Panc1 (cell line): Measurements from ENCODE around the gene GXYLT1. TPM values are rescaled to one million over a fixed set of nuclear protein-coding genes. Genes with fewer than 3 reads are reported as not detected.

Experiments used
- ATAC-seq: fragments of 200-7000 bp; cut with Tn5 transposase; 2 replicates; pipeline ENCODE4 v1.9.1; 2020; ENCODE audit warnings: mild to moderate bottlenecking, moderate library complexity
- BruUV-seq: library from RNA; stranded (reverse); fragments of 400-500 nt; replicated peaks from 2 replicates; lab custom pipeline; 2021; lab: Mats Ljungman, UMichigan
- CTCF ChIA-PET: fragments of 300-600 bp; sonication (Branson Sonifier 250); formaldehyde crosslinking; loops from one replicate; lab custom pipeline; 2022; ENCODE audit warnings: antibody characterized with exemption; lab: Charles Lee
- POLR2A ChIA-PET: fragments of 300-600 bp; sonication (Branson Sonifier 250); formaldehyde crosslinking; loops from one replicate; lab custom pipeline; 2022; ENCODE audit warnings: antibody characterized with exemption; lab: Charles Lee
- DNase-seq: peaks from one replicate; pipeline ENCODE4 v3.0.0-alpha.2; 2010; ENCODE audit warnings: low read depth, low spot score
- H3K27ac ChIP-seq: 2 replicates; pipeline ENCODE4 v1.5.1; 2011; ENCODE audit warnings: mild to moderate bottlenecking, low read length, inconsistent platforms
- H3K27me3 ChIP-seq: fragments of 200-500 bp; sonication (Bioruptor generic); 2 replicates; pipeline ENCODE4 v1.6.0; 2014; ENCODE audit warnings: low read length, inconsistent platforms; ENCODE audit not compliant: control insufficient read depth, insufficient read depth
- H3K36me3 ChIP-seq: fragments of 200-500 bp; sonication (Bioruptor generic); 2 replicates; pipeline ENCODE4 v1.5.1; 2014; ENCODE audit warnings: inconsistent platforms, mild to moderate bottlenecking, low read length, moderate library complexity; ENCODE audit not compliant: control insufficient read depth, insufficient read depth
- H3K4me1 ChIP-seq: 2 replicates; pipeline ENCODE4 v1.5.1; 2011; ENCODE audit warnings: inconsistent platforms, mild to moderate bottlenecking, low read length, moderate library complexity; ENCODE audit not compliant: control insufficient read depth, insufficient read depth
- H3K4me3 ChIP-seq, 2 experiments: 2 replicates each; pipeline ENCODE4 v1.5.1; 2011 to 2012; ENCODE audit warnings: low read depth in 2 of 2, low read length in 2 of 2, mild to moderate bottlenecking in 2 of 2, inconsistent platforms in 1 of 2, moderate library complexity in 1 of 2
- H3K9me3 ChIP-seq: fragments of 200-500 bp; sonication (Bioruptor generic); 2 replicates; pipeline ENCODE4 v1.5.1; 2014; ENCODE audit warnings: low read depth, mild to moderate bottlenecking, inconsistent platforms, low read length, moderate library complexity; ENCODE audit not compliant: control insufficient read depth, insufficient read depth
- POLR2AphosphoS5 ChIP-seq: IDR thresholded peaks from 2 replicates; pipeline ENCODE4 v1.6.1; 2012; ENCODE audit warnings: mild to moderate bottlenecking, low read depth, low read length, moderate library complexity
- SIN3A ChIP-seq: IDR thresholded peaks from 2 replicates; pipeline ENCODE4 v1.6.1; 2012; ENCODE audit warnings: low read depth, mild to moderate bottlenecking, low read length, moderate library complexity, borderline replicate concordance; ENCODE audit not compliant: insufficient read depth
- TCF7L2 ChIP-seq: IDR thresholded peaks from 2 replicates; pipeline ENCODE4 v1.6.1; 2011; ENCODE audit warnings: mild to moderate bottlenecking, low read depth, low read length, inconsistent platforms
- in situ Hi-C: cut with HindIII; loops from 2 replicates; pipeline ENCODE4 v1.10.0; 2016; ENCODE audit warnings: low sequenced_read_pairs, low pct_unique_long_range_greater_than_20kb
- intact Hi-C: fragments of 100-400 bp; cut with micrococcal nuclease; formaldehyde crosslinking; loops from one replicate; pipeline ENCODE4 v1.10.0; 2022; ENCODE audit not compliant: unreplicated experiment
- total RNA-seq: library from RNA; stranded (reverse); gene quantifications from one replicate; pipeline ENCODE4 v1.2.1, GENCODE V29; 2021; ENCODE audit not compliant: unreplicated experiment
- TF ChIP-seq, protein P1 (sequence below): fragments of 450-650 bp; IDR thresholded peaks from 2 replicates; pipeline ENCODE4 v1.5.1; 2017; ENCODE audit warnings: mild to moderate bottlenecking
- TF ChIP-seq, protein P2 (sequence below), 2 experiments: IDR thresholded peaks; 2 replicates each; pipeline ENCODE4 v1.6.1; 2011 to 2012; ENCODE audit warnings: low read depth in 2 of 2, control low read depth in 1 of 2, low read length in 1 of 2, mild to moderate bottlenecking in 1 of 2, moderate library complexity in 1 of 2; ENCODE audit not compliant: insufficient read depth in 1 of 2

The GXYLT1 gene
- total RNA-seq, 1 experiment from 2014 or later = 17.4 TPM

DNA sequence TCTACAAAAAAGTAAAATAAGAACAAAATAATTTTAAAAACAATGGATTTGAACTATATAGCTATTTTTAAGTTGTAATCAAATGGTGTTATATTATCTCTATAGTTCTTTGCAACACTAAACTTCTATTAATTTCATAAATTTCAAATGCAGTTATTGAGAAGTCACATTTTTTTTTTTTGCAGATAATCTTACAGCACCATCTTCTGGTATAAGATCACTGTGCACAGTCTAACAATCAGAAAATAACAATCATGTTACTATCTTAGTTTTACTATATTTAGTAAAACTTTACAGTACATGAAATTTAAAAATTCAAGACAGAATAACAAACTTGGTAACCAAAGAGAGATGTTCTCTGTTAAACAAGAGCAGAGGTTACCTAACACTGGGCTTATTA lies 40.6 kb downstream of the GXYLT1 start:
- H3K36me3 ChIP-seq = peaks cover 2% of the 10 kb centered on the region
- ATAC-seq (no peak), DNase-seq (no peak)
- intact Hi-C loops = no loop called here
- no peak overlapping the region for H3K4me3 ChIP-seq
- ChIA-PET CTCF (interaction anchor here (0.7 to 1.0 kb wide), 2 partner anchors 341 to 913 kb away, joined by 3 to 4 read pairs; no protein-coding TSS in a partner anchor), POLR2A (no interaction called here)
- in situ Hi-C loops = no loop called here
- BruUV-seq = no TSS peak
- H3K27ac ChIP-seq = no peak overlapping the region
- no peaks in the 10 kb centered on the region for H3K27me3 ChIP-seq
- H3K9me3 ChIP-seq = no peaks in the 10 kb centered on the region
- no peak for TF ChIP-seq POLR2AphosphoS5
- no peak for TF ChIP-seq SIN3A
- TF ChIP-seq TCF7L2 = no peak
- TF ChIP-seq, protein P1, sequence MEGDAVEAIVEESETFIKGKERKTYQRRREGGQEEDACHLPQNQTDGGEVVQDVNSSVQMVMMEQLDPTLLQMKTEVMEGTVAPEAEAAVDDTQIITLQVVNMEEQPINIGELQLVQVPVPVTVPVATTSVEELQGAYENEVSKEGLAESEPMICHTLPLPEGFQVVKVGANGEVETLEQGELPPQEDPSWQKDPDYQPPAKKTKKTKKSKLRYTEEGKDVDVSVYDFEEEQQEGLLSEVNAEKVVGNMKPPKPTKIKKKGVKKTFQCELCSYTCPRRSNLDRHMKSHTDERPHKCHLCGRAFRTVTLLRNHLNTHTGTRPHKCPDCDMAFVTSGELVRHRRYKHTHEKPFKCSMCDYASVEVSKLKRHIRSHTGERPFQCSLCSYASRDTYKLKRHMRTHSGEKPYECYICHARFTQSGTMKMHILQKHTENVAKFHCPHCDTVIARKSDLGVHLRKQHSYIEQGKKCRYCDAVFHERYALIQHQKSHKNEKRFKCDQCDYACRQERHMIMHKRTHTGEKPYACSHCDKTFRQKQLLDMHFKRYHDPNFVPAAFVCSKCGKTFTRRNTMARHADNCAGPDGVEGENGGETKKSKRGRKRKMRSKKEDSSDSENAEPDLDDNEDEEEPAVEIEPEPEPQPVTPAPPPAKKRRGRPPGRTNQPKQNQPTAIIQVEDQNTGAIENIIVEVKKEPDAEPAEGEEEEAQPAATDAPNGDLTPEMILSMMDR = no peak; the same call in 1 of the 2 replicates
- TF ChIP-seq, protein P2, sequence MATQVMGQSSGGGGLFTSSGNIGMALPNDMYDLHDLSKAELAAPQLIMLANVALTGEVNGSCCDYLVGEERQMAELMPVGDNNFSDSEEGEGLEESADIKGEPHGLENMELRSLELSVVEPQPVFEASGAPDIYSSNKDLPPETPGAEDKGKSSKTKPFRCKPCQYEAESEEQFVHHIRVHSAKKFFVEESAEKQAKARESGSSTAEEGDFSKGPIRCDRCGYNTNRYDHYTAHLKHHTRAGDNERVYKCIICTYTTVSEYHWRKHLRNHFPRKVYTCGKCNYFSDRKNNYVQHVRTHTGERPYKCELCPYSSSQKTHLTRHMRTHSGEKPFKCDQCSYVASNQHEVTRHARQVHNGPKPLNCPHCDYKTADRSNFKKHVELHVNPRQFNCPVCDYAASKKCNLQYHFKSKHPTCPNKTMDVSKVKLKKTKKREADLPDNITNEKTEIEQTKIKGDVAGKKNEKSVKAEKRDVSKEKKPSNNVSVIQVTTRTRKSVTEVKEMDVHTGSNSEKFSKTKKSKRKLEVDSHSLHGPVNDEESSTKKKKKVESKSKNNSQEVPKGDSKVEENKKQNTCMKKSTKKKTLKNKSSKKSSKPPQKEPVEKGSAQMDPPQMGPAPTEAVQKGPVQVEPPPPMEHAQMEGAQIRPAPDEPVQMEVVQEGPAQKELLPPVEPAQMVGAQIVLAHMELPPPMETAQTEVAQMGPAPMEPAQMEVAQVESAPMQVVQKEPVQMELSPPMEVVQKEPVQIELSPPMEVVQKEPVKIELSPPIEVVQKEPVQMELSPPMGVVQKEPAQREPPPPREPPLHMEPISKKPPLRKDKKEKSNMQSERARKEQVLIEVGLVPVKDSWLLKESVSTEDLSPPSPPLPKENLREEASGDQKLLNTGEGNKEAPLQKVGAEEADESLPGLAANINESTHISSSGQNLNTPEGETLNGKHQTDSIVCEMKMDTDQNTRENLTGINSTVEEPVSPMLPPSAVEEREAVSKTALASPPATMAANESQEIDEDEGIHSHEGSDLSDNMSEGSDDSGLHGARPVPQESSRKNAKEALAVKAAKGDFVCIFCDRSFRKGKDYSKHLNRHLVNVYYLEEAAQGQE (IDR thresholded peaks at IDR 0.05; ENCODE audit: insufficient read depth in 1 of 2, low read depth in 2 of 2, low read length in 1 of 2) = no peak
- H3K4me1 ChIP-seq = no peaks in the 10 kb centered on the region

DNA sequence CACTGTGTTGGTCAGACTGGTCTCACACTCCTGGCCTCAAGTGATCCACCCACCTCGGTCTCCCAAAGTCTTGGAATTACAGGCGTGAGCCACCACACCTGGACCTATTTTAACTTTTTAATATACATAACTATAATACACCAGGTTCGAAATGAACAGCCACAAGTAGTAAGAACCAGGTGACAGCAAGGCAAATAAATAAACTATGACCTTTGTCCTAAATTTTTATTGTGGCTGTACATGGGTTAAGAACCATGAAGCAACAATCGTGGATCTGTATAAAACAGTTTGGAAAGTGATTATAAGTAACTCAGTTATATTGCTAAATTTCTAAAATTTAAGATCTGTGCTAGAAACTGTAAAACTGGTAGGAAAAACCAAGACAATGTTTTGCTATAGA lies 41.5 kb downstream of the GXYLT1 start:
- CTCF ChIA-PET = no interaction called here
- intact Hi-C loops = no loop called here
- POLR2A ChIA-PET = no interaction called here

More for the DNA sequence above, 41.5 kb downstream of the GXYLT1 start:
- H3K27ac ChIP-seq = no peak overlapping the region
- TF ChIP-seq, protein P2 (IDR thresholded peaks at IDR 0.05; ENCODE audit: insufficient read depth in 1 of 2, low read depth in 2 of 2, low read length in 1 of 2) = no peak
- TF ChIP-seq SIN3A (no peak), POLR2AphosphoS5 (no peak), TCF7L2 (no peak)
- TF ChIP-seq, protein P1 = no peak
- H3K27me3 ChIP-seq = no peaks in the 10 kb centered on the region
- no peak overlapping the region for H3K4me3 ChIP-seq
- H3K4me1 ChIP-seq = no peaks in the 10 kb centered on the region
- BruUV-seq = no TSS peak
- ATAC-seq (no peak), DNase-seq (no peak)
- H3K36me3 ChIP-seq = peaks cover 2% of the 10 kb centered on the region
- in situ Hi-C loops = no loop called here
- H3K9me3 ChIP-seq = no peaks in the 10 kb centered on the region
